Ishikawa (cell line): Measurements from ENCODE around the gene BABAM2.

Experiments used
- EP300 ChIP-seq: IDR thresholded peaks from 2 replicates; pipeline ENCODE4 v1.6.1; 2012; ENCODE audit warnings: borderline replicate concordance
- MAX ChIP-seq: IDR thresholded peaks from 2 replicates; pipeline ENCODE4 v1.6.1; 2012
- NFIC ChIP-seq: IDR thresholded peaks from 2 replicates; pipeline ENCODE4 v1.6.1; 2012
- REST ChIP-seq: IDR thresholded peaks from 2 replicates; pipeline ENCODE4 v1.6.1; 2012; ENCODE audit warnings: low read depth, mild to moderate bottlenecking
- TAF1 ChIP-seq: IDR thresholded peaks from 2 replicates; pipeline ENCODE4 v1.6.1; 2012; ENCODE audit warnings: low read depth, mild to moderate bottlenecking
- USF1 ChIP-seq: IDR thresholded peaks from 2 replicates; pipeline ENCODE4 v1.6.1; 2012

DNA sequence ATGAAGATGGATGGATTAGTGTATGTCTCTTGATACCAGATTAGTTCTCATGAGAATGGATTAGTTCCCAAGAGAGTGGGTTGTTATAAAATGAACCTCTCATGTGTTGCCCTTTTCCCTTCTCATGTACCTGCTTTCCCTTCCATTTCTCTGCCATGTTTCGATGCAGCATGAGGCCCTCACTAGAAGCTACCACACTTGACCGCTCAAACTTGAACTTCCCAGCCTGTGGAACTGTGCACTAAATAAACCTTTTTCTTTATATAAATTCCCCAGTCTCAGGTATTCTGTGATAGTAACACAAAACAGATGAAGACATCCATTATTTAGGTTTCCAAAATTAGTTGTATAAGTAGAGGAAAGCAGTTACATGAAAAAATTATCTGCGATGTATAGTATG, 73.5 kb downstream of the BABAM2 start:
- TF ChIP-seq TAF1 (no peak), MAX (no peak), USF1 (no peak), REST (no peak), EP300 (no peak), NFIC (no peak)
